GM19043 (cell line): ENCODE data around the gene UBE2F.
"Not testable (repeated sequence)": the region's sequence is repeated elsewhere in the genome, so short reads cannot be mapped to it uniquely, and the experiment has no call there.

ENCODE experiments used
- ATAC-seq: cut with Tn5 transposase; IDR thresholded peaks from one replicate; pipeline ENCODE4 v1.9.1; 2021; ENCODE audit warnings: low read depth; ENCODE audit not compliant: unreplicated experiment

Gene UBE2F

DNA sequence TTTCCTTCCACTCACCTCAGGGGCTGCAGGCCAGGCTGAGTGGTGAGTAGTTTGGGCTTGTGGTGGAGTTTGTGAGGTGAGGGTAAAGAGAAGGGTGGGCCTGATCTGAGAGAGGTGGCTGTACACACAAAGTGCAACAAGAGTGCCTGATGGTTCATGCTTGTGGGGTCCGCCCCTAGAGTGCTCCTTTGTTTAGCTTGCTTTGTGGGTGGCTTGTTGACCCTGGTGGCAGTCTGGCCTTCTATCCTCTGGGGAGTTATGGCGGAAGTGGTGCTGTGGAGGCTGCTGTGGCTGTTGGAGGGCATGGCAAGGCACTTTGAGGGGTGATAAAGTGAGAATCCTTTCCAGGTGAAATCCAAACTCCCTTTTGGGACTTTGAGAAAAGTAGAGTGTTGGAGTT, 10.6 kb downstream of the UBE2F start:
- no peak for ATAC-seq

DNA sequence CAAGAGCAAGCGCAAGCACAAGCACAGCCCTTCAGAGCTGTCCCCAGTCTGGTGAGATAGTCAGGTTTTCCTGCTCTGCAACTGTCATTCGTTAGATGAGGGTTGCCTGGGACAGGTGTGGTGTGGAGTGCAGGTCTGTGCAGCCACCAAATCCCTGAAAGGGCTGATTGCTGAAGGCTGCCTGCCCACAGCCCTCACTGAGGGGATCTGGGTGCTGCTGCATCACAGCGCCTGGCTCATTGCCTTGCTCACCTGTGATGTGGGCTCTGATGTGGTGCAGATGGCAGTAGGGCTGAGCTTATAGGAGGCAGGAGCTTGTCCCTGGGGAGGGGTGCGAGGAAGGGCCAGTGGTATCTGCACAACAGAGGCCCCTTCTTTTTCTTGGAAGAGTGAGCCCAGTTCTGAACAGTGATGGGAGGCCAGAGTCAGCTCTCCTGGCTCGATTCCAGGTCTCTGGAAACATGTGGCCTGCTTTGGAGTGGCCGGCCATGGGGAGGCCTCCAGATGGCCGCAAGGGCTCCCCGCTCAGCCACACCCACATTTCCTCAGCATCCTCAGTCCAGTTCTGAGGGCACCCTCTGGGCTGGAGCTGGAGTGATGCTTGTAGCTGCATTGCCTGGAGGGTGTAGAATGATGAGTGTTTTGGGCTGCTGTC, 11.4 kb downstream of the UBE2F start:
- ATAC-seq = no peak

DNA sequence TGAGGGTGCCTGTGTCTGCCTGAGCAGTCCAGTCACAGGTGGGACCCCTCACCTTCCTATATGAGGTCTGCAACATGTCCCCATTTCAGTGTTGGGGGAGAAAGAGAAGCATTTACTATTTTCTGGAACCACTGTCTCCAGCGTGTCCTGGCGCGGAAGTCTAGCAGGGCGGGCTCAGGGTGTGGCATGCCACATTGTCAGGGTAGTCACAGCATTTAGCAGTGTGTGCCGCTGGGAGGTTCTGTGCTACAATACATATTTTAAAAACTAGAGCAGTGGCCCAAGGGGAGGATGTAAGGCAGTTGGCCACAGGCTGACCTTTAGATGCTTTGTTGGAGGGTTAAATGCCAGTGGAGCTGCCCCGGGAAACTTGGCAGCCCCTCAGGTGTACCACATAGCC, 12.5 kb downstream of the UBE2F start:
- ATAC-seq = no peak

DNA sequence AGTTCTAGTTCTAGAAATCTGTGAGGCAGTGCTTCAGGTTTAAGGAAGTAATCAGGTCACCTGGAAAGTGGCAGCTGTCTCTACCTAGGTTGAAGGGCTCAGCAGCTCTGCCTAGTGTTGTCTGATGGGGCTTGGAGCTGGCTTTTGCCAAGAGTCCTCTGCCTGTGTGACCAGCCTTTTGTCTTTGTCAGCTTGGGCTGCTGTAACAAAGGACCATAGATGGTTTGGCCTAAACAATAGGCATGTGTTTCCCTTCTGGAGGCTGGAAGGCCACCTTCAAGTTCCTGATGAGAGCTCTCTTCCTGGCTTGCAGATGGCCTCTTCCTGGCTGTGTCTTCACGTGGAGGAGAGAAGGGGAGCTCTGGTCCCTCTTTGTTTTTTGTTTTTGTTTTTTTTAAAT, 13.3 kb downstream of the UBE2F start:
- ATAC-seq = no peak

DNA sequence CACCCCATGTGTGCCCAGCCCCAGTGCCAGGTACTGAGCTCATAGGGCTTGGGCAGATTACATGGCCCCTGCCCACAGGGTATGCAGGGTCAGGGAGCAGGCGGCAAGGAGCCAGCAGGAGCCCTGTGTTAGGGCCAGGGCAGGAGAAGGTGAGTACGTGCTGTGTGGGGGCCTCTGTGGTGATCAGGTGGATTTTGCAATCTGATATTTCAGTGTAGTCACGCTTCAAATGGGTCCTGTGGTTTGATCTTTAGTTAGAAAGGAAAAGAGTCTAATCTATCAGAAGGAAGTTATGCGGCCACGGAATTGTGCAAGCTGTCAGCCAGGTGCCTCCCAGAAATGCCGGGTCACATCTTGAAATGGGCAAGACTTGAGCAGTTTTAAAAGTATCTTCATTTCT, 13.9 kb downstream of the UBE2F start:
- ATAC-seq = no peak

DNA sequence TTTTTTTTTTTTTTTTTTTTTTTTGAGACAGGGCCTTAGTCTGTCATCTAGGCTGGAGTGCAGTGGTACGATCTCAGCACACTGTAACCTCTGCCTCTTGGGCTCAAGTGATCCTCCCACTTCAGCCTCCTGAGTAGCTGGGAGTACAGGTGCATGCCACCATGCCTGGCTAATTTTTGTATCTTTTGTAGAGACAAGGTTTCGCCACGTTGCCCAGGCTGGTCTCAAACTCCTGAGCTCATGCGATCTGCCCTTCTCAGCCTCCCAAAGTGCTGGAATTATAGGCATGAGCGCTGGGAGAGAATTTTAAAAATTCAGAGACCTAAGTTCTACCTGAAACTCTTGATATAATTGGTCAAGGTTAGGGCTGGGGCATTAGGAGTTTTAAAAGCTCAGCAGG, 14.8 kb downstream of the UBE2F start:
- ATAC-seq = not testable (repeated sequence)

DNA sequence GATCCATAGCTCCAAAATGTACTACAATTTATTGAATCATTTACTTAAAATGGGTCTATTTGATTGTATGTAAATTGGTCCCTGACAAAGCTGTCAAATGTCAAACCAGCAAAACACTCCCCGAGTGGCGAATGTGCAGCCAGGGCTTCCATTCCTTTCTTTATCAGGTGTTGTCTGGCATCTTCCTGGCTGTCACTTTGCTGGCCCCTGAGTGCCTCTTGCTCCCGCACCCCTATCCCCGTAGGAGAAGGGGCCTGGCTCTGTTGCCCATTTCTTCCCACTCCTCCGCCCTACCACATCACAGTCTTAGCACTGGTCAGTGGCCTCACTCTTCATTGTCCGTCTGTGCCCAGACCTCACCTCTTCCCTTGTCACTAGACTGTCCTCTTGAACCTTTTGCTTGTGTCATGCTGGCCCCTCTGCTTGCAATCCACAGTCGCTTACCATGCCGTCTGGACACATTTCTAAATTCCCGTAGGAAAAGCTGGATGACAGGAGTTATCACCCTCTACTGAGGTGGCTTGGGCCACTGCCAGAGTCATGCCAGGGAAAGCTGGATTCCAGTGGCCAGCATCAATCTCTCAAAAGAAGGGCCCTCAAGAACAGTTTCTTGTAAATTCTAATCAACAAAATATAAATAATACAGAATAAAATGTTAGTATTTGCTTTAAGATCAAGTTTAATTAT, 15.4 kb downstream of the UBE2F start:
- no peak for ATAC-seq

DNA sequence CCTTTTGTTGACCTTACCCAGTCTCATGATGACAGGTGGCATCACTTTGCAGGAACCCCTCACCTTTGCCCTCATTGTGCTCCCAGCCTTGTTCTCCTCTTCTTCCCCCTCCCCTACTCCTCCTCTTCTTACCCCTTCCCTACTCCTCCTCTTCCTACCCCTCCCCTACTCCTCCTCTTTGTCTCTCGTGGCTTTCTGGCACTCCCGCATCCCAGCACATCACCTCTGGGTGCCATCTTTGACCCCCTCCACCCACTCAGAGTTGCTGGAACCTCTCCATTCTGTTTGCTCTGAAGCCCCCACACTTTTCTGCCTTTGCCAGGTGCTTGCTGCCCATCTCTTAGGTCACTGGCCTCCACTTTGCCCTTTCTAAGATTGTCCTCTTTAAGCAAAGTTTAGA, 17.1 kb downstream of the UBE2F start:
- no peak for ATAC-seq

DNA sequence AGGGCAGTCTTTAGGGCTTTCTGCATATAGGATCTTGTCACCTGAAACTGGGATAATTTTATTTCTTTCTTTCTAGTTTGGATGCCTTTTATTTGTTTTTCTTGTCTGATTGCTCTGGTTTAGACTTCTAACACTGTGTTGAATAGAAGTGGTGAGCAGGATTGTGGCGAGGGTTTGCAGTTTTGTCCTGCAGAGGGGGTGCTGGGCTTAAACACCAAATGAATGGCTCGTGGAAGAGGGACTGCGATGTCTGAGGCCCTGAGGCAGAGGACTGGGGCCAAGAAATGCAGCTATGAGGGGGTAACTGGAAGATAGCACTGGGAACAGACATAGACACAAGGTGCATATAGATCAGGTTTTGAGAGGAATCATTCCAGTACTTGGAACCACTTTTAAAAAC, 20.5 kb downstream of the UBE2F start:
- ATAC-seq = no peak

DNA sequence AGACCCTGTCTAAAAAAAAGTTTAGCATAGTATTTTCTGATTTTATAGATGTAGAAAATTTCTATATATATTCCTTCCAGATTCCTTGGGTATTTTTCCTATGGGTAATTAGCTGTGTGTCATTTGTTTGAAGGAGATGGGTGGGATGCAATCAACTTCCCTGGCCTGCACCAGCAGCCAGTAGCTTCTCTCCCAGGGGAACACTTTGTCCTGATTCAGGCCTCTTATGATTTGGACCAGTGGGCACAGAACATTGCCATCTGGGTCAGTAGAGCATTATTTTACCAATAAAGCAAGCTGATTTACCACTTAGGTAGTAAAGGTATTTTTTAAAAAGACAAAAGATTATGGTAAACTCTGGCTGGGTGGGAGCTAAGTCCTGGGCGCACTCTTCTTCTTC, 26.9 kb downstream of the UBE2F start:
- no peak for ATAC-seq

DNA sequence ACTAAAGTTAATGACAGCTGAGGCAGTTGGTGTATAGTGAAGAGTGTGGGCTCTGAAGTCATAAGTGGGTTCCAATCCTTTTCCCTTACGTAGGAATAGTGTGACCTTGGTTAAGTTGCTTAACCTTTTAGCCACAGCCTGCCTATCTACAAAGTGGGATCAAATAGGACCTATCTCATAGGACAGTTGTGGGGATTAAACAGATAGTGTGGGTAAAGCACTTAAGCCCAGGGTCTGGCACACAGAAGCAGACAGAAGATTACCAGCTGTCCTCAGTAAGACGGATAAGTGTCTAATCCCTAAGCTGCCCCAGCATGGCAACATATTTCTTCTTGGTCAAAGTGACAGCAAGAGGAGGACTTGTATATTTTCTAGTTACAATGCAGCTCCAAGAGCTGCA, 28.2 kb downstream of the UBE2F start:
- ATAC-seq = no peak

DNA sequence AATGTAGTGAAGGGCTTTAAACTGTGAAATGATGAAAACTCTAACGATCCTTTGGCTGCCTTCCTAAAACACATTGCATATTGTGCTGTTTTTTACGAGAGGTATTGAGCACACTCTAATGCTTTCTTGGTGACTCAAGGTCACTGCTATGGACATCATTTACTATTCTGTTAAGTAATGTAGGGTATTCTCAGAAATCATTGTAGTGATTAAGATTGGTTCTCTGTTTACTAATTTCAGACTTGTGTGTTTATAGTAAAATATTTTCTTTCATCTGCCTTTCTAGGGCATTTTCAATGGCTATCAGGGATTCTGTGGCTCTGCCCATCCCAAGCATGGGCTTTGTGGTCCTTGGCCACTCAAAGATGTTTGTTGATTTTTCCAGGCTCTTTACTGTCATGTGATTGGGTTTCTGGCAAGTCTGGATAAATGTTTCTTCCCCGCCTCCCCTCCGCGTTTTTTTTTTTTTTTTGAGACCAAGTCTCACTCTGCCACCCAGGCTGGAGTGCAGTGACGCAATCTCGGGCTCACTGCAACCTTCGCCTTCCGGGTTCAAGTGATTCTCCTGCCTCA, 29.3 kb downstream of the UBE2F start:
- ATAC-seq = no peak

DNA sequence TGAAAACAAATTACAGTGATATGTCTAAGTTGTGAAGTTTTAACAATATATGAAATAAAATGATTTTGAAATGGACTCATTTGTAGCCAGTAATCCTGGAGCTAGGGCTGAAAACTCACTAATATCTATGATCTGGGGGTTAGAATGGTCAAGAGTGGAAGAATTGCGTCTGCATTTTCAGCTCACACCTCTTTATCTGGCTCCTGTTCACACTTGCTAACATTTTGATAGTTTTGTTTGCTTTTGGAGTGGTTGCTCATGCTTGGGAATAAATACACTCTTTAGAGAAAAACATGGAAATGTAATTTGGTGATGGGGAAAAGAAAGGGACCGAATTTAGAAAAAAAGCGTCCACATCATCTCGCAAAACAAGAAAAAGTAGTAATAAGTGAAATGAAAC, 30.7 kb downstream of the UBE2F start:
- ATAC-seq = no peak

DNA sequence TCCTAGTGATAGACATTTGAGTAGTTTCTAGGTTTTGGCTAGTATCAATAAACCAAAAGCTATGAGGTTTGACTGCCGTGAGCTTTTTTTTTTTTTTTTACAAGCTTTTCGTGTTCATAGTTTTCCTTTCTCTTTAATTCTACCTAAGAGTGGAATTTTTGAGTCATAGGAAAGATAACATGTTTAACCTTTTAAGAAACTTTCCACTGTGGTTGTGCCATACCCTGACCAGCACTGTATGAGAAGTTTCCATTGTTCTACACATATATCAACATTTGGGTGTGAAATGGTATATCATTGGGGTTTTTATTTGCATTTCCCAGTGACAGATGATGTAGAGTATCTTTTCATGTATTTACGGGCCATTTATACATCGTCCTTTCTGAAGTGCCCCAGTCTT, 31.7 kb downstream of the UBE2F start:
- ATAC-seq = peak; percentile 72

DNA sequence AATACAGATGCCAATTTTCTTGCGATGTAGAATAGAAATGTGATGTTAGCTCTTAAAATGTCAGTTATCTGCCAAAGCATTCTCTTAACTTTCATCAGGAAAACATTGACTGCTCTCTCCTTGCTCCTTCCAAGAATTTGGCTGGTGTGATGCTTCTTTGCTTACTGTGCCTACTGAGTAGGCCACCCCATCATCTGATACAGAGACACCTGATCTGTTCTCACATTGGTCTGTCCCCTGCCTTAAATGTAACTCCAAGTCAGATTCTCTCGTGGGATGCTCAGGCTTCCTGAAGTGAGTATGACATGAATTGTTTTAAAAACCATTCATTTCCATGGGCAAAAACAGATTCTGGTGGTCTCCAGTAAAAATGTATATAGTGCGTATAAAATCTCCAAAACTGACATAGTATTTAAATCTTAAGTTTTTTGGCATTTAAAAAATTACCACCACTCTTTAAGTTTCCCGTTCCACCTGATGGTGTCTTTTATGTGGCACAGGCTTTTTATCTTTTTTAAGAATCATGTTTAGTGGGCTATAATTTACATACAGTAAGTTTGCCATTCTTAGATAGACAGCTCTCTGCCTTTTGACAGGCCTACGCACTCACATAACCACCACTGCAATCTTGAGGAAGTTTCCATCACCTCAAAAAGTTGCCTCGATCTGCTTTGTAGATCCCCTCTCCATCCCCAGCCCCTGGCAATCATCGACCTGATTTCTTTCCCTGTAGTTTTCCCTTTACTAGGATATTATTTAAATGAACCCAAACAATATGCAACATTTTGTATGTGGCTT, 36.6 kb downstream of the UBE2F start:
- no peak for ATAC-seq

DNA sequence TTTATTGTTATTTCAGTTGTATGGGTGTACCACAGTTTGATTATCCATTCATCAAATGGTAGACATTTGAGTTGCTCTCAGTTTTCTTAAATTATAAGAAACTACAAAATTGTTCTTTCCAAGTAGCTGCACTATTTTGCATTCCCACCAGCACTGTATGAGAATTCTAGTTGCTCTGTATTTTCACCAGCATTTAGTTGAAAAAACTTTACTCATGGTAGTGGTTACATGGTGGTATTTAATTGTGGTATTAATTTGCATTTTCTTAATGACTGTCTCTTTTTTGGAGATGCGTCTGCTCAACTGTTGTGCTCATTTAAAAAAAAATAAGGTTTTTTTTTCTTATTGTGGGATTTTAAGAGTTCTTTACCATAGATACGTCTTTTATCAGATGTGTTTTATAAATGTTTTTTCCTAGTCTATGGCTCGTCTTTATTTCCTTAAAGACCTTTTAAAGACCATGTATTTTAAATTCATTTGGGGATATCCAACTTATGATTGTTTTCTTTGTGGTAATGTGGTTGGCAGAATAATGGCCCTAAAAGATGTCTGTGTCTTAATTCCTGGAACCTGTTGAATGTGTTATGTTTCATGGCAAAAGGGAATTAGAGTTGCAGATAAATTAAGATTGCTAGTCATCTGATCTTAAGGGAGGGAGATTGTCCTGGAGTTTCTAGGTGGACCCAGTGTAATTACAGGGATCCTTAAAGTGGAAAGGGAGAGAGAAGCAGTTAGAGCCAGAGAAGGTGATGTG, 37.4 kb downstream of the UBE2F start:
- ATAC-seq = no peak

DNA sequence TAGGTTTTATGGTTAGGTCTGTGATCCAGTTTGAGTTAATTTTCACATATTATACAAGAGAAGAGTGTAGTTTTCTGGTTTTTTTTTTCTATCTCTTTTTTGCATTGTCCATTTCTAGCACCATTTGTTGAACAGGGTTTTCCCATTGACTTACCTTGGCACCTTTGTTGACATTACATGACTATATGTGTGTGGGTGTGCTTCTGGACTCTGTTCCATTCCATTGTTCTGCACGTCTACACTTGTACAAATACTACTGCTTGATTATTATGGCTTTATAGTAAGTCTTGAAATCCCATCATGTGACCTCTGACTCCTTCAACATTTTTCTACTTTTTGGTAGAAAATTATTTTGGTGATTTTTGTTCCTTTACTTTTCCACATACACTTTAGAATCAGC, 38.7 kb downstream of the UBE2F start:
- ATAC-seq = no peak

DNA sequence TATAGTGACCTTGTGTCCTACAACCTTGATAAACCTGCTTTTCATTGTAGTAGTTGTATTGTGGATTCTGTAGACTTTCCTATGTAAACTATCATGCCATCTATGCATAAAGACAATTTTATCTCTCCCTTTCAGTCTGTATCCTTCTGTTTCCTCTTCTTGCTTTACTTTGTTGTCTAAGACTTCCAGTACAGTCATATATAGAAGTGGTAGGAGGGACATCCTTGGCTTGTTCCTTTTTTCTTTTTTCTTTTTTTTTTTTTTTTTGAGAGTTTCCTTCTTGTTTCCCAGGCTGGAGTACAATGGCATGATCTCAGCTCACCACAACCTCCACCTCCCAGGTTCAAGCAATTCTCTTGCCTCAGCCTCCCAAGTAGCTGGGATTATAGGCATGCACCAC, 39.7 kb downstream of the UBE2F start:
- ATAC-seq = no peak

DNA sequence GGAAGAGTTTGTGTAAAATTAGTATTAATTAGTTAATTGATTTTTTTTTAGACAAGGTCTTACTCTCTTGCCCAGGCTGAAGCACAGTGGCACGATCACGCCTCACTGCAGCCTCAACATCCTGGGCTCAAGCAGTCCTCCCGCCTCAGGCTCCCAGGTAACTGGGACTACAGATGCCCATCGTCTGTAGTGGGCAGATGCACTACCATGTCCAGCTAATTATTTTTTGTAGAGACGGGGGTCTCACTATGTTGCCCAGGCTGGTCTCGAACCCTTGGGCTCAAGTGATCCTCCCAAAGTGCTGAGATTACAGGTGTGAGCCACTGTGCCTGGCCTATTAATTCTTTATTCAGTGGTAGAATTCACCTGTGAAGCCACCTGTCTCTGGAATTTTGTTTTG, 41.1 kb downstream of the UBE2F start:
- ATAC-seq = no peak

DNA sequence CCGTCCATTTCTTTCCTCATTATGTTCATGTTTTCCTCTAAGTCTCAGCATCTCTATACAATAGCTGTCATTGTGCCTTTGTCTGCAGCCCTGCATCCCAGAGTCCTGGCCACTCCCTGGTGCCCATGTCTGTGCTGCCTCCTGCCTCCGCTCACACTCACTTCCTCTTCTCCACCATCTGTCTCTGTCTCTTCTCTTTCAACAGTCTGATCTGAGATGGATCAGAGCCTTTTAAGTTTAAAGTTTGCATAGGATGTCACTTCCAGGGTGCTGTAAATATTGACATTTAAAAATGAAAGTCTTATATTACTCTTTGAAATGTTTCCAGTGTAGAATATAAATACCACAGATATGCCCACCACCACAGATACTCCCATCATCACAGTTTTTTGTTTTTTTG, 42.7 kb downstream of the UBE2F start:
- ATAC-seq = no peak

DNA sequence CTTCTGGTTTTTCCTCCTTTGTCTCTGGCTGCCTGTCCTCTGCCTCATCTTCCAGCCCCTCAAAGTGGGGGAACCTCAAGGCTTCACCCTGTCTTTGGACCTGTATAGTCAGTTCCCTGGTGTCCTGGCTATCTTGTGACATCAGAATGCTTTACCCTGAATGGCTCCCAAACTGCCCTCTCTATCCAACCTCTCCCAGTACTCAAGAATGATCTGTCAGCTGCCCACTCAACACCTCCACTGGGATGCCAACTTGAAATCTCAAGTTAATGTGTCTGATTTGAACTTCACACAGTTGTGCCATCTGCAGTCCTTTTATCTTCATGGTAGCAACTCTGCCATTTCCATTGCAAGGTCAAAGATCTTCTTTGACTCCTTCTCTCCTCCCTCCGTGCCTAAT, 43.8 kb downstream of the UBE2F start:
- no peak for ATAC-seq
